MCF 10A (cell line): Measurements from ENCODE around the gene MCOLN2. TPM values are rescaled to one million over a fixed set of nuclear protein-coding genes. Genes with fewer than 3 reads are reported as not detected.
A peak's percentile ranks its signal among the peaks of the same experiment; 100 is the strongest.

Source experiments
- BruUV-seq: library from RNA; stranded (reverse); fragments of 400-500 nt; replicated peaks from 2 replicates; lab custom pipeline; 2021; lab: Mats Ljungman, UMichigan
- CTCF ChIA-PET: fragments of 300-600 bp; sonication (Branson Sonifier 250); formaldehyde crosslinking; extraction: SDS; loops from one replicate; lab custom pipeline; 2021; ENCODE audit warnings: antibody characterized with exemption, inconsistent platforms; lab: Yijun Ruan, JAX
- POLR2A ChIA-PET: fragments of 300-600, 350-650 bp; sonication (Branson Sonifier 250); formaldehyde crosslinking; extraction: SDS; loops from one replicate; lab custom pipeline; 2020; ENCODE audit warnings: antibody characterized with exemption, inconsistent platforms; lab: Yijun Ruan, JAX
- DNase-seq: peaks from one replicate; pipeline ENCODE4 v3.0.0-alpha.2; 2018; ENCODE audit not compliant: unreplicated experiment
- H3K27ac Mint-ChIP-seq: one replicate; pipeline ENCODE4 v1.8.0; 2022; ENCODE audit warnings: mild to moderate bottlenecking, low read depth, mixed read lengths; ENCODE audit not compliant: unreplicated experiment
- H3K27me3 Mint-ChIP-seq: one replicate; pipeline ENCODE4 v1.8.0; 2022; ENCODE audit warnings: mixed read lengths; ENCODE audit not compliant: insufficient read depth, unreplicated experiment
- H3K36me3 Mint-ChIP-seq: one replicate; pipeline ENCODE4 v1.8.0; 2022; ENCODE audit warnings: mild to moderate bottlenecking, moderate library complexity, mixed read lengths; ENCODE audit not compliant: insufficient read depth, unreplicated experiment
- H3K4me1 Mint-ChIP-seq: one replicate; pipeline ENCODE4 v1.8.0; 2022; ENCODE audit warnings: mixed read lengths; ENCODE audit not compliant: insufficient read depth, unreplicated experiment
- H3K4me3 Mint-ChIP-seq: one replicate; pipeline ENCODE4 v1.8.0; 2022; ENCODE audit warnings: mild to moderate bottlenecking, moderate library complexity, mixed read lengths; ENCODE audit not compliant: unreplicated experiment
- H3K9me3 Mint-ChIP-seq: one replicate; pipeline ENCODE4 v1.8.0; 2022; ENCODE audit warnings: mixed read lengths; ENCODE audit not compliant: unreplicated experiment
- intact Hi-C: fragments of 100-400 bp; cut with micrococcal nuclease; formaldehyde crosslinking; loops from 2 replicates; pipeline ENCODE4 v1.14.1; 2022
- total RNA-seq: library from RNA; stranded (reverse); gene quantifications from 2 replicates; pipeline ENCODE4 v1.2.3, GENCODE V29; 2022
- TF ChIP-seq, protein P1 (sequence below): fragments of 200-600 bp; IDR thresholded peaks from one replicate; pipeline ENCODE4 v1.8.0; 2022; ENCODE audit warnings: antibody characterized with exemption, mild to moderate bottlenecking; ENCODE audit not compliant: unreplicated experiment

Gene MCOLN2
- total RNA-seq, 1 experiment from 2014 or later, result 3.0 TPM

GRCh38 chr1:84972377-84972987, 24.4 kb downstream of the MCOLN2 start:
- no TSS peak for BruUV-seq
- CTCF ChIA-PET, result interaction anchor here (1.0 to 1.8 kb wide), 4 partner anchors 22 to 282 kb away, joined by 3 to 5 read pairs (median 4); no protein-coding TSS in a partner anchor
- POLR2A ChIA-PET, result interaction anchor here (0.6 kb wide), 2 partner anchors 151 to 1080 kb away, joined by 3 to 4 read pairs; no protein-coding TSS in a partner anchor
- peak; percentile 35 for DNase-seq
- intact Hi-C loops, result no loop called here
- H3K27me3 Mint-ChIP-seq, result no peaks in the 10 kb centered on the region
- H3K36me3 Mint-ChIP-seq, result no peaks in the 10 kb centered on the region
- peaks cover 8% of the 10 kb centered on the region for H3K9me3 Mint-ChIP-seq
- TF ChIP-seq, protein P1, sequence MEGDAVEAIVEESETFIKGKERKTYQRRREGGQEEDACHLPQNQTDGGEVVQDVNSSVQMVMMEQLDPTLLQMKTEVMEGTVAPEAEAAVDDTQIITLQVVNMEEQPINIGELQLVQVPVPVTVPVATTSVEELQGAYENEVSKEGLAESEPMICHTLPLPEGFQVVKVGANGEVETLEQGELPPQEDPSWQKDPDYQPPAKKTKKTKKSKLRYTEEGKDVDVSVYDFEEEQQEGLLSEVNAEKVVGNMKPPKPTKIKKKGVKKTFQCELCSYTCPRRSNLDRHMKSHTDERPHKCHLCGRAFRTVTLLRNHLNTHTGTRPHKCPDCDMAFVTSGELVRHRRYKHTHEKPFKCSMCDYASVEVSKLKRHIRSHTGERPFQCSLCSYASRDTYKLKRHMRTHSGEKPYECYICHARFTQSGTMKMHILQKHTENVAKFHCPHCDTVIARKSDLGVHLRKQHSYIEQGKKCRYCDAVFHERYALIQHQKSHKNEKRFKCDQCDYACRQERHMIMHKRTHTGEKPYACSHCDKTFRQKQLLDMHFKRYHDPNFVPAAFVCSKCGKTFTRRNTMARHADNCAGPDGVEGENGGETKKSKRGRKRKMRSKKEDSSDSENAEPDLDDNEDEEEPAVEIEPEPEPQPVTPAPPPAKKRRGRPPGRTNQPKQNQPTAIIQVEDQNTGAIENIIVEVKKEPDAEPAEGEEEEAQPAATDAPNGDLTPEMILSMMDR, result no peak
- peaks cover 8% of the 10 kb centered on the region for H3K4me1 Mint-ChIP-seq
- H3K27ac Mint-ChIP-seq, result no peak overlapping the region
- H3K4me3 Mint-ChIP-seq, result no peak overlapping the region

DNA sequence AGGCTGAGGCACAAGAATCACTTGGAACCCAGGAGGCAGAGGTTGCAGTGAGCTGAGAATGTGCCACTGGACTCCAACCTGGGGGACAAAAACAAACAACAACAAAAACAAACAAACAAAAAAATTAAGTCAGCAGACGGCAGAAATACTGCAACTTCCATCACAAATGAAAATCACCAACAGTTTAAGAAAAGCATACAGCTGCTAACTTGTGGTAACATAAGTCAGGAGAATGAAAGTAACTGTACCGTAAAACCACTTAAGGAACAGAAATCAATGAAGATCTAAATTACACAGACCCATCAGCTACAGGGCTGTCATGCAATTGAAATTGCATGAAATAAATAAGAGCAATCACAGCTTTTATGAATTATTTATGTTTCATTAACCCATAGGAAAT, 25.0 kb downstream of the MCOLN2 start:
- H3K27ac Mint-ChIP-seq, result no peak overlapping the region
- TF ChIP-seq, protein P1, result no peak
- DNase-seq, result no peak
- peaks cover 8% of the 10 kb centered on the region for H3K4me1 Mint-ChIP-seq
- H3K27me3 Mint-ChIP-seq, result no peaks in the 10 kb centered on the region
- ChIA-PET POLR2A (interaction anchor here (0.6 to 0.7 kb wide), 2 partner anchors 232 to 1080 kb away, joined by 3 to 4 read pairs; no protein-coding TSS in a partner anchor), CTCF (interaction anchor here (1.0 to 1.8 kb wide), 4 partner anchors 22 to 283 kb away, joined by 3 to 5 read pairs (median 4); no protein-coding TSS in a partner anchor)
- intact Hi-C loops, result no loop called here
- no peak overlapping the region for H3K4me3 Mint-ChIP-seq
- no TSS peak for BruUV-seq
- H3K36me3 Mint-ChIP-seq, result no peaks in the 10 kb centered on the region
- peaks cover 2% of the 10 kb centered on the region for H3K9me3 Mint-ChIP-seq

GRCh38 chr1:84969489-84970250, 27.2 kb downstream of the MCOLN2 start:
- Mint-ChIP-seq H3K27ac (no peak overlapping the region), H3K27me3 (no peaks in the 10 kb centered on the region), H3K4me3 (no peak overlapping the region), H3K36me3 (no peaks in the 10 kb centered on the region), H3K9me3 (no peaks in the 10 kb centered on the region), H3K4me1 (peaks cover 8% of the 10 kb centered on the region)
- ChIA-PET CTCF (interaction anchor here (0.9 kb wide), 1 partner anchor 21 kb away, joined by 3 read pairs; no protein-coding TSS in a partner anchor), POLR2A (no interaction called here)
- intact Hi-C loops, result no loop called here
- BruUV-seq, result no TSS peak
- TF ChIP-seq, protein P1, result no peak
- DNase-seq, result no peak

DNA sequence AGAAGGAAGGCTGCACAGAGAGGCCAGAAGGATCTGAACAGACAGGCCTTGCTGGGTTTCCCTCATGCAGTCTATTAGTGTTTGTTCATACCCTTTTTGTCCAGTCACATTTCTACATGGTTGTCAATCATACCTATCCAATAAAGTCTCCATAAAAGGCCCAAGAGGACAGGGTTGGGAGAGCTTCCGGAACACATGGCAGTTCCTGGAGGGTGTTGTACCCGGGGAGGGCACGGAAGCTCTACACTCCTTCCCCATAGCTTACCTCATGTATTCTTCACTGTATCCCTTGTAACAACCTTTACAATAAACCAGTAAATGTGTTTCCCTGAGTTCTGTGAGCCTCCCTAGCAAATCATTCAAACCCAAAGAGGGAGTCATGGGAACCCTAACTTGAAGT, 28.0 kb downstream of the MCOLN2 start:
- DNase-seq, result no peak
- no TSS peak for BruUV-seq
- H3K4me3 Mint-ChIP-seq, result no peak overlapping the region
- intact Hi-C loops, result no loop called here
- no peaks in the 10 kb centered on the region for H3K9me3 Mint-ChIP-seq
- H3K27ac Mint-ChIP-seq, result no peak overlapping the region
- TF ChIP-seq, protein P1, result no peak
- ChIA-PET CTCF (interaction anchor here (0.9 kb wide), 1 partner anchor 22 kb away, joined by 3 read pairs; no protein-coding TSS in a partner anchor), POLR2A (no interaction called here)
- no peaks in the 10 kb centered on the region for H3K27me3 Mint-ChIP-seq
- H3K36me3 Mint-ChIP-seq, result no peaks in the 10 kb centered on the region
- H3K4me1 Mint-ChIP-seq, result peaks cover 8% of the 10 kb centered on the region
